ENCODE measurements around the gene RUSC1. TPM values are rescaled to one million over a fixed set of nuclear protein-coding genes. Genes with fewer than 3 reads are reported as not detected.
A peak's percentile ranks its signal among the peaks of the same experiment; 100 is the strongest.

Gene RUSC1
- total RNA-seq, 1 donor from 2014 or later = 18.0 TPM

- Histone ChIP-seq H3K36me3 (peaks cover 26% of the 10 kb centered on the region), H3K4me1 (peaks cover 55% of the 10 kb centered on the region), H3K9me3 (replicated peaks) (no peaks in the 10 kb centered on the region), H3K27me3 (ENCODE audit: low read depth) (no peaks in the 10 kb centered on the region), H3K27ac (replicated peaks) (peak overlapping the region; percentile 99), H3K4me3 (peak overlapping the region; percentile 85)
- no peak for DNase-seq
- TF ChIP-seq, protein P1, sequence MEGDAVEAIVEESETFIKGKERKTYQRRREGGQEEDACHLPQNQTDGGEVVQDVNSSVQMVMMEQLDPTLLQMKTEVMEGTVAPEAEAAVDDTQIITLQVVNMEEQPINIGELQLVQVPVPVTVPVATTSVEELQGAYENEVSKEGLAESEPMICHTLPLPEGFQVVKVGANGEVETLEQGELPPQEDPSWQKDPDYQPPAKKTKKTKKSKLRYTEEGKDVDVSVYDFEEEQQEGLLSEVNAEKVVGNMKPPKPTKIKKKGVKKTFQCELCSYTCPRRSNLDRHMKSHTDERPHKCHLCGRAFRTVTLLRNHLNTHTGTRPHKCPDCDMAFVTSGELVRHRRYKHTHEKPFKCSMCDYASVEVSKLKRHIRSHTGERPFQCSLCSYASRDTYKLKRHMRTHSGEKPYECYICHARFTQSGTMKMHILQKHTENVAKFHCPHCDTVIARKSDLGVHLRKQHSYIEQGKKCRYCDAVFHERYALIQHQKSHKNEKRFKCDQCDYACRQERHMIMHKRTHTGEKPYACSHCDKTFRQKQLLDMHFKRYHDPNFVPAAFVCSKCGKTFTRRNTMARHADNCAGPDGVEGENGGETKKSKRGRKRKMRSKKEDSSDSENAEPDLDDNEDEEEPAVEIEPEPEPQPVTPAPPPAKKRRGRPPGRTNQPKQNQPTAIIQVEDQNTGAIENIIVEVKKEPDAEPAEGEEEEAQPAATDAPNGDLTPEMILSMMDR (IDR thresholded peaks at IDR 0.05; ENCODE audit: borderline replicate concordance) = no peak
- intact Hi-C loops (cut with micrococcal nuclease) = loop anchor here (5.0 kb wide), 1 partner anchor 45 kb away; the partner anchor contains the start of gene HCN3
Observed at GRCh38 chr1:155322571-155322952, 1.9 kb downstream of the RUSC1 start.

GRCh38 chr1:155322953-155323728, 2.4 kb downstream of the RUSC1 start:
- intact Hi-C loops (cut with micrococcal nuclease) = loop anchor here (5.0 kb wide), 1 partner anchor 46 kb away; the partner anchor contains the start of gene HCN3
- H3K9me3 ChIP-seq (replicated peaks) = no peaks in the 10 kb centered on the region
- H3K4me1 ChIP-seq = peaks cover 55% of the 10 kb centered on the region
- H3K27ac ChIP-seq (replicated peaks) = peak overlapping the region; percentile 99
- TF ChIP-seq, protein P1 (IDR thresholded peaks at IDR 0.05; ENCODE audit: borderline replicate concordance) = peak; percentile 96
- peak; percentile 90 for DNase-seq
- H3K4me3 ChIP-seq = peak overlapping the region; percentile 85
- no peaks in the 10 kb centered on the region for H3K27me3 ChIP-seq (ENCODE audit: low read depth)
- peaks cover 26% of the 10 kb centered on the region for H3K36me3 ChIP-seq

GRCh38 chr1:155323729-155324036, 3.0 kb downstream of the RUSC1 start:
- TF ChIP-seq, protein P1 (IDR thresholded peaks at IDR 0.05; ENCODE audit: borderline replicate concordance) = no peak
- peak overlapping the region; percentile 85 for H3K4me3 ChIP-seq
- H3K27me3 ChIP-seq (ENCODE audit: low read depth) = no peaks in the 10 kb centered on the region
- DNase-seq = peak; percentile 90
- peaks cover 26% of the 10 kb centered on the region for H3K36me3 ChIP-seq
- peaks cover 55% of the 10 kb centered on the region for H3K4me1 ChIP-seq
- H3K27ac ChIP-seq (replicated peaks) = peak overlapping the region; percentile 99
- H3K9me3 ChIP-seq (replicated peaks) = no peaks in the 10 kb centered on the region
- intact Hi-C loops (cut with micrococcal nuclease) = loop anchor here (5.0 kb wide), 1 partner anchor 46 kb away; the partner anchor contains the start of gene HCN3

GRCh38 chr1:155324037-155324716, 3.5 kb downstream of the RUSC1 start:
- H3K27ac ChIP-seq (replicated peaks) = peak overlapping the region; percentile 99
- no peaks in the 10 kb centered on the region for H3K27me3 ChIP-seq (ENCODE audit: low read depth)
- DNase-seq = peak; percentile 96
- peaks cover 55% of the 10 kb centered on the region for H3K4me1 ChIP-seq
- peak overlapping the region; percentile 85 for H3K4me3 ChIP-seq
- intact Hi-C loops (cut with micrococcal nuclease) = loop anchor here (5.0 kb wide), 1 partner anchor 47 kb away; the partner anchor contains the start of gene HCN3
- TF ChIP-seq, protein P1 (IDR thresholded peaks at IDR 0.05; ENCODE audit: borderline replicate concordance) = no peak
- H3K9me3 ChIP-seq (replicated peaks) = no peaks in the 10 kb centered on the region
- peaks cover 28% of the 10 kb centered on the region for H3K36me3 ChIP-seq

GRCh38 chr1:155324717-155325602, 4.3 kb downstream of the RUSC1 start:
- H3K36me3 ChIP-seq = peaks cover 34% of the 10 kb centered on the region
- H3K4me3 ChIP-seq = peak overlapping the region; percentile 85
- no peaks in the 10 kb centered on the region for H3K9me3 ChIP-seq (replicated peaks)
- peak; percentile 46 for DNase-seq
- H3K4me1 ChIP-seq = peaks cover 52% of the 10 kb centered on the region
- H3K27ac ChIP-seq (replicated peaks) = peak overlapping the region; percentile 99
- TF ChIP-seq, protein P1 (IDR thresholded peaks at IDR 0.05; ENCODE audit: borderline replicate concordance) = peak; percentile 46
- intact Hi-C loops (cut with micrococcal nuclease) = loop anchor here (5.0 kb wide), 1 partner anchor 48 kb away; the partner anchor contains the start of gene HCN3
- no peaks in the 10 kb centered on the region for H3K27me3 ChIP-seq (ENCODE audit: low read depth)

All from left ventricle myocardium inferior (tissue), 1 donor.